ENCODE measurements around the gene HOMER3. TPM values are rescaled to one million over a fixed set of nuclear protein-coding genes. Genes with fewer than 3 reads are reported as not detected.

HOMER3 gene
- total and polyA plus RNA-seq, 2 donors (not counting 3 experiments of a cell fraction or from before 2014, with no cell fraction given): 139 to 184 TPM

- Histone ChIP-seq H3K9me3 (replicated peaks; ENCODE audit: control insufficient read depth, insufficient read depth, low read length) (no peaks in the 10 kb centered on the region), H3K36me3 (ENCODE audit: control insufficient read depth in 2 of 2, extremely low read depth in 1 of 2, insufficient read depth in 2 of 2, low read length in 2 of 2) (no peaks in the 10 kb centered on the region), H3K4me2 (ENCODE audit: insufficient read depth, low read length) (no peak overlapping the region), H3K4me3 (replicated peaks in 1 of 3; ENCODE audit: insufficient read depth in 1 of 3, low read depth in 1 of 3, low read length in 3 of 3) (no peak overlapping the region), H2AFZ (ENCODE audit: low read depth, low read length) (no peak overlapping the region), H3K9me1 (replicated peaks; ENCODE audit: control insufficient read depth, extremely low read depth, insufficient read depth, low read length) (no peaks in the 10 kb centered on the region), H3K27ac (ENCODE audit: insufficient read depth, low read depth, low read length) (no peak overlapping the region), H3K79me2 (ENCODE audit: control insufficient read depth, insufficient read depth, low read length) (no peaks in the 10 kb centered on the region), H4K20me1 (replicated peaks; ENCODE audit: control insufficient read depth, extremely low read depth, insufficient read depth, low read length) (no peaks in the 10 kb centered on the region), H3K4me1 (ENCODE audit: control insufficient read depth, extremely low read depth, insufficient read depth, low read length) (no peaks in the 10 kb centered on the region), H3K27me3 (ENCODE audit: control insufficient read depth in 2 of 2, insufficient read depth in 2 of 2, low read length in 2 of 2) (no peaks in the 10 kb centered on the region), H3K9ac (replicated peaks; ENCODE audit: extremely low read depth, insufficient read depth, low read length) (no peak overlapping the region)
- dilution Hi-C loops (cut with MboI; ENCODE audit: extremely low pct_ligation_motif_present, low sequenced_read_pairs): no loop called here
- ChIA-PET CTCF (interaction anchor here (1.1 kb wide), 1 partner anchor 16 kb away, joined by 3 read pairs; no protein-coding TSS in a partner anchor), POLR2A (no interaction called here)
- FAIRE-seq: no peak
- intact Hi-C loops (cut with micrococcal nuclease): no loop called here
- DNase-seq (ENCODE audit: low read depth, low spot score): no peak
- TF ChIP-seq EZH2 (IDR thresholded peaks at IDR 0.05; ENCODE audit: borderline replicate concordance, low read depth, low read length, severe bottlenecking) (no peak), MYC (IDR thresholded peaks at IDR 0.05; ENCODE audit: low read depth, low read length) (no peak), POLR2A (IDR thresholded peaks at IDR 0.05; ENCODE audit: low read depth, low read length) (no peak), FOS (IDR thresholded peaks at IDR 0.05; ENCODE audit: borderline replicate concordance, insufficient read depth, low read length) (no peak), MAX (IDR thresholded peaks at IDR 0.05; ENCODE audit: insufficient read depth, insufficient read length) (no peak), GATA2 (IDR thresholded peaks at IDR 0.05; ENCODE audit: insufficient read depth, insufficient read length, low read depth, low read length) (no peak), JUN (IDR thresholded peaks at IDR 0.05; ENCODE audit: borderline replicate concordance, insufficient read depth, insufficient read length, low read depth) (no peak), POLR2AphosphoS5 (IDR thresholded peaks at IDR 0.05; ENCODE audit: insufficient read depth, low read depth, low read length) (no peak), CTCF (IDR thresholded peaks at IDR 0.05; ENCODE audit: extremely low read depth in 1 of 2, insufficient read depth in 1 of 2, low read depth in 1 of 2, low read length in 2 of 2) (no peak)
- no TSS peak for BruUV-seq (replicated peaks)
Measured at GRCh38 chr19:18881491-18881890, 59.5 kb downstream of the HOMER3 start.

All from endothelial cell of umbilical vein (primary cell).